ENCODE measurements around the gene FOXK2.
"Not testable (repeated sequence)": the region's sequence is repeated elsewhere in the genome, so short reads cannot be mapped to it uniquely, and the experiment has no call there.

FOXK2 gene

DNA sequence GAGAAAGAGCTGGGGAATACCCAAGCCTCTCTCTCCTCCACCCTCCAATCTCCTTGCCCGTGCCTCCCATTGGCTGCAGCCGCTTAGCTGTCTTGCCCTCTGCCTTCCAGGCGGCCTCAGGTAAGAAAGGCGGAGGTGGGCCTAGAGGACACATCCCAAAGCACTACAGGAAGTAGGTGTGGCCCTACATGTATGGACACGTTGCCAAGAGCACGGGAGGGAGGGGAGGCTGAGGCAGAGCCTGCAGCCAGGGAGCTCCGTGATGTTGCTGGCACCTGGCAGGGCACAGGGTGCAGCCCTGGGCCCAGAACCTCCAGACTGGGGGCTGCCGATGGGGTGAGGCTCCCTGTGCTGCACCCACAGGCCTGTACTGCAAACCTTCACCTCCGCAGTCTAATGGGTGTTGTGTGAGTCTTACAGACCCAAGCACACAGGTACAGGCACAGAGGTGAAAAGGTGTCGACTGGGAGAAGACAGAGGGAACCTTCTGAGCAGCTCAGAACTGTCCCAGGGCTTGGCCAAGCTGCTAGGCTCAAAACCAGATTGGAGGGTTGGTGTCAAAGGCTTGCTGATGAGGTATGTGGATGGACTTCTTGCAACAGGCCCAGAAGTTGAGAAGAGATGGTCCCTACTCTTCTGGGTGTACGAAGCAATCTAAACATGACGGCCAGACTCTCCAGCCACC, 23.5 kb upstream of the FOXK2 start:
- peak in 1 of 14 donors; percentile 18 for DNase-seq

DNA sequence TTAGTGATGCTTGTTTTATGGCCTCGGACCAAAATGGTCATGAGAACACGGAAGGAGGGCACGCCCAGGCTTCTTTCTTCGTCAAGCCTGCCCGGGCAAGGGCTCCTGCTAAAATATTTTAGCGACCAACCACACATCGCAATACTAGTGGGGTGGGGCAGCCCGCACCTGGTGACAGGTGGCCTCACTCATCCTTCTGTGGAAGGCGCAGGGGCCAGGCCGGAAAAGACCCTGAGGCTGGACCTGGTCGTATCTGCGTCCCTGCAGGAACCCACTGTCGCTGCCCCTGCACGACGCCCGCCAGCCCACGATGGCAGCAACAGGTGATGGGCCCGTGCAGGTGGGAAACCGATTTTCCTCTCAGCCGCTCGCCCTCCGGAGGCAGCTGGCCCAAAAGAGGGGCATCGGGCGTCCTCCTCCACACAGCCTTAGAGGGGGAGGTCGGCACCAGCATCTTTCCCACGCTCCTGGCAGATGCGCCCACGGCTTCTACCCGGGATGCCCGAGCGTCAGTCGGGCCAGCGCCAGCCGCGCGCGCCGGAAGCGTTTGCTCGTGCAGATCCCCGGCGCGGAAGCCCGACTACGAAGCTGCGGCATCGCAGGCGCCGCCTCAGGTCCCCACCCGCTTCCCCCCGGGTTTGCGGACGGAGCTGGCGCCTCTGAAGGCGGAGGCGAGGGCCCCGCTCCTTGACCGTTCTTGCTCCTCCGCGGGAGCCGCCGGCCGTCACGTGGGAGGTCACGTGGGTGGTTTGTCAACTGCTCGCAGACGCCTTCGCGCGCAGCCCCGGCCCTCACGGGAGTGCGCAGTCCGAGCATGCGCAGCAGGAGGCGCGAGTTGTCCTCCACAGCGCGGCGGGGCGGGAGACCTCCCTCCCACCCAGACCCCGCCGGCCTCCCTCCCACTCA, 22.8 kb upstream of the FOXK2 start:
- DNase-seq = peak; percentile 75 to 96 (median 90)

DNA sequence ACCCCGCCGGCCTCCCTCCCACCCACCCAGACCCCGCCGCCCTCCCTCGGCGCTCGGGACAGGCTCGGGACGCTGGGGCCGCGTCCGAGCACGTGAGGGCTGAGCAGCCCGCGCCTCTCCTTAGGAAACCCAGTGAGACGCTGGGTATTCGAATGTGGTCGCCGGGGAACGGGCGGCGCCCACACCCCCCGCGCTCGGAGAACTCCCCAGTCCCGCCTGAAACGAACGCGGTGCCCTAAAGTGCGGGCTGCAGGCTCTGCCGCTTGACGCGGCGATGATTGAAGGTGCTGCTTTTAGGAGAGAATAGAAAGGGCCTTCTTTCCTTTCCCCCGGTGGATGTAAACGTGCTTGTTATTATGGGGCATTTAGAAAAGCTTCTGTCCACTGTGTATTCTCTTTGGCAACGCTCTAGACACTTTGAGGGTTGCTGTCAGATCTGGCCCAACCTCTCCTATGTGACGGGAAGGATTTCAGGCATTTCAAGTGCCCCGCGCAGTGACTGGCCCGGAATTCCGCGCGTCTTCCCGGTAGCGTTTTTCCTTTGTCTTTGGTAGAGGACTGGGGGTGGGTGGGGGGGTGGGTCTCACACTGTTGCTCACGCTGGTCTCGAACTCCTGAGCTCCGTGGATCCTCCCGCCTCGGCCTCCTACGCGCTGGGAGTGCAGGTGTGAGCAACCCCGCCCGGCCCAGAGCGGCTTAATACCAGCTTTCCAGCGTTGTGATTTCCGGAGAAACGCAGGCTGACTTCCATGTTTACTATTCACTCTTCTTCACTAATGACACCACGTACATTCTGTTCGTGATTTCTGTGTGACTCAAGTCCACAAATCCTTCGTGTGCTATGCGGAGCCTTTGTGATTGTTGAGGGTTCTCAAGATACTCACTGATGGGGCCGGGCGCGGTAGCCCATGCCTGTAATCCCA, 21.8 kb upstream of the FOXK2 start:
- peak in 8 of 14 donors; percentile 48 to 70 (median 62) for DNase-seq

DNA sequence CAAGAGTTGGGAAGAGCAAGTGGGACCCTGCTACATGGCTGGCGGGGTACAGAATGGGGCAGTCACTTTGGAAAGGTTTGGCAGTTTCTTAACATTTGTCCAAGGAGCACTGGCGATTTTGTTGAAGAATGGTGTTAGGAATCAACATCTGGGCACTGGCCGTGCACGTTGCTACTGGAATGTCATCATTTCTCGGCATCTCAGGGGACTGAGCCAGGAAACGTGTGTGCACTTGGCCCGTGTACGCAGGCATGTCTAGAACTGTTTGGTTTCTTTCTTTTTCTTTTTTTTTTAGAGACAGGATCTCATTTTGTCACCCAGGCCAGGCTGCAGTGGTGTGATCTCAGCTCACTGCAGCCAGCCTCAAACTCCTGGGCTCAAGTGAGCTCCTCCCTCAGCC, 17.3 kb upstream of the FOXK2 start:
- DNase-seq = no peak

DNA sequence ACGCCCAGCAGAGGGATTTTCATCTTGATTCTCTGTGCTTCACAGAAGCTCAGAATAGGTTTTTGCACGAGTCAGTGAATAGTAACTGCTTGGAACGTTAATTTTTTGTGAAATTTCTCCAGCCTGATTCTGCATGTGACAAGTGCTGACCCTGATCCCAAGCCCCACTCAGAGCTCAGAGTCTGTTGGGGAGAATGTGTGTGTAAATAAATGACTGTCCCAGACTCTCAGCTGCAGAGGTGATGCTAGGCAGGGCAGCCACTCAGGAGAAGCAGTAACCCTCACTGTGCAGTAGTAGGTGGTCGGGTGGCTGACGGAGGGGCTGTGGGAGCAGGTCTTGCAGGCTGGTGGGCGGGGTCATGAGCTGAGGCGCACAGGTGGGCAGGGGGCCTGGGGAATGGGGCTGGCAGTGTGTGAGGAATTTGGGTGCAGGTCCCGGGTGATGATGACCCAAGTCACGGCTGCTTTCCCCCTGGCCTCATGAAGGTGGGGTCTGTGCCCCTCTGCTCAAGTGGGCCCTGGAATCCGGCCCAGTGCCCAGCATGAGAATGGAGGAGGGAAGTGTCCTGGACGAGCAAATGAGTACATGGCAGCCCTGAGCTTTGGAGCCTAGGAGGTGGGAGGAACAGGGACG, 16.3 kb upstream of the FOXK2 start:
- no peak for DNase-seq

DNA sequence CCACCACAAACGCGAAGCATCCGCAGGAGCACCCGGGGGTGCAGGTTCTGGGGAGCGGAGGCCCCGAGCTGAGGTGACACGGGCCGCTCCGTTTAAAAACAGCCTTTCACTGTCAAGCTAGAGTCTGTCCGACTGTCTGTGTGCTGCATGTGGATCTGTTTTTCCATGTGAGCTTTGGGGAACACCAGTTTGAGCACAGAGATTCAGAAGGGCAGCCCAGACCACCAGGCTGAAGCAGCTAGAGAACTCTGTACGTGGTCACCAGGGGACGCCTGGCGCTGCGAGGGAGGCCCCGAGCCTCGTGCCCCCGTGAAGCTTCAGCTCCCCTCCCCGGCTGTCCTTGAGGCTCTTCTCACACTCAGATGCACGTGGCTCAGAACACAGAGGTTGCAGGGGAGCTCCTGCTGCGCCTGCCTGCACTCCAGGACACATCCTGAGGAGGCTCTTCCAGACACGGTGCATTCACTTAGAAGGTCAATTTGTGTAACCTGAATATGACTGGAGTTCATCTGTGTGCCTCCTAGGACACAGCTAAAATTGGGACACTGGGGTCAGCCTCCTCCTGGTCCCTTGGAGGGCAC, 15.7 kb upstream of the FOXK2 start:
- DNase-seq = no peak

DNA sequence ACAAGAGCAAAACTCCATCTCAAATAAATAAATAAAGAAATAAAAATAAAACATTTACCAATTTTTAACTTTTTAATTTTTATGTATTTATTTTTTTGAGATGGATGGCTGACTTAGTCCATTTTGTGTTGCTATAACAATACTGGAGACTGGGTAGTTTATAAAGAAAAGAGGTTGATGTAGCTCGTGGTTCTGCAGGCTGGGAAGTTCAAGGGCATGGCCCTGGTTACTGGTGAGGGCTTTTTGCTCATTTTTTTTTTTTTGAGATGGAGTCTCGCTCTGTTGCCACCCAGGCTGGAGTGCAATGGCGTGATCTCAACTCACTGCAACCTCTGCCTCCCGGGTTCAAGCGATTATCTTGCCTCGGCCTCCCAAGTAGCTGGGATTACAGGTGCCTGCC, 14.2 kb upstream of the FOXK2 start:
- no peak for DNase-seq

DNA sequence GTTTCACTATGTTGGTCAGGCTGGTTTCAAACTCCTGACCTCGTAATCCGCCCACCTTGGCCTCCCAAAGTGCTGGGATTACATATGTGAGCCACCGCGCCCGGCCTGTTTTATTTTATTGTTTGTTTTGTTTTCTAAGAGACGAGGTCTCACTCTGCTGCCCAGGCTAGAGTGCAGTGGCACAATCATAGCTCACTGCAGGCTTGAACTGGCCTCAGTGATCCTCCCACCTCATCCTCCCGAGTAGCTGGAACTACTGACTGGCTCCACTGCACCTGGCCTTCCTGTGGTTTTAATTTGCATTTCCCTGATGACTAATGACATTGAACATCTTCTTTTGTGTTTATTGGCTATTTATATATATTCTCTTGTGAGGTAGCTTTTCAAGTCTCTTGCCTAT, 13.1 kb upstream of the FOXK2 start:
- DNase-seq = not testable (repeated sequence)

DNA sequence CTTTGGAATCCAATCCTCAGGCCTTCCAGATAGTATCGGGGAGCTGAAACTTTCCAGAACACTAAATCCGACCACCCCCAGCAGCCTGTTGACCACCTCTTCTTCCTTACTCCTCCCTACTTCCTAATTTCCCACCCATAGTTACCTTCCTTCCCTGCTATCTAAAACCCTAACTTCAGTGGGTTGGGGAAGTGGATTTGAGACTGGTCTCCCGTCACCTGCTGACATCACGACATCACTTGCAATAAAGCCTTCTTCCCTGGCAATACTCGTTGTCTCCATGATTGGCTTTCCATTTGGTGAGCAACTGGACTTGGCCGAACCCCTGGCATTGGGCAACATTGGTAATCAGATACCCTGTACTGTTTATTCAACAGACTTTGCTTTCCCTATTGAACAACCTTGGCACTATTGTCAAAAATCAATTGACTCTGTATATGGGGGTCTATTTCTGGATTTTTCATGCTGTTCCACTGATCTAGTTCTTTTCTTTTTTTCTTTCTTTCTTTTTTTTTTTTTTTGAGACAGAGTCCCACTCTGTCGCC, 11.8 kb upstream of the FOXK2 start:
- no peak for DNase-seq

DNA sequence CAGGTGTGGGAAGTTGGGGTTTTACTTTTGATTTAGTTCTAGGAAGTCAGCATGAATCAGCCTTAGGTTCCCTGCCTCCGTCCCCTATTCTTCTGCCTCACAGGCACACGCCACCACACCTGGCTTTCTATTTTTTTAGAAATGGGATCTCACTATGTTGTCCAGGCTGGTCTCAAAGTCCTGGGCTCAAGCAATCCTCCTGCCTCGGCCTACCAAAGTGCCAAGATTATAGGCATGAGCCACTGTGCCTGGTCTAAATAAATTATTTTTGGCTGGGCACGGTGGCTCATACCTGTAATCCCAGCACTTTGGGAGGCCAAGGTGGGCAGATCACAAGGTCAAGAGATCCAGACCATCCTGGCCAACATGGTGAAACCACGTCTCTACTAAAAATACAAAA, 7.9 kb upstream of the FOXK2 start:
- DNase-seq = not testable (repeated sequence)

DNA sequence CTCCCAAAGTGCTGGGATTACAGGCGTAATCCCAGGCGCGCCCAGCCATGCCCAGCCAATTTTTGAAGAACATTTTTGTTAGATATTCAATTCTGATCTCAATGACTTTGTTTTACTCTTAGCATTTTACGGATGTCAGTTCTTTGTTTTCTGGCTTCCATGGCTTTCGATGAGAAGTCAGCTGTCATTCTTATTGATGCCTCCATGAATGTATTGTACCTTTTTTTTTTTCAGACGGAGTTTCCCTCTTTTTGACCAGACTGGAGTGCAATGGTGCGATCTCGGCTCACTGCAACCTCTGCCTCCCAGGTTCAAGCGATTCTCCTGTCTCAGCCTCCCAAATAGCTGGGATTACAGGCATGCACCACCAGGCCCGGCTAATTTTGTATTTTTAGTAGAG, 5.7 kb upstream of the FOXK2 start:
- DNase-seq = not testable (repeated sequence)

DNA sequence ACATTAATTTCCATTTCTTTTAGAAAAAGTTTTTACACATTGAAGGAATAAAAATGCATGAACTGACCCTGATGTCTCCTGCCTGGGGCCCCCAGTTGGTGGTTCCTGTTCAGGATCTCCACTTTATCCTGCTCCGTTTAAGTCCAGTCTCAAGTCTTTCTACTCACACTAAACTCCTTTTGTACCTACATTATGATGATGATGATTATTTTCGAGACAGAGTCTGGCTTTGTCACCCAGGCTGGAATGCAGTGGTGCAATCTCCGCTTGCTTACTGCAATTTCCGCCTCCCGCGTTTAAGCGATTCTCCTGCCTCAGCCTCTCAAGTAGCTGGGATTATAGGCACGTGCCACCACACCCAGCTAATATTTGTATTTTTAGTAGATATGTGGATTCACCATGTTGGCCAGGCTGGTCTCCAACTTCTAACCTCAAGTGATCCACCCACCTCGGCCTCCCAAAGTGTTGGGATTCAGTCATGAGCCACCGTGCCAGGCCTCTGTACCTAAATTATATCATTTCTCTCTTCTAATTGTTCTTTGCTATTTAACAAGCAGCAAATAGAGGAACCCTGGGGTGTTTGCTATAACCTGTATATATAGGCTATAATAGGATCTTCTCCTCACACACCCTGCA, 2.2 kb upstream of the FOXK2 start:
- DNase-seq = no peak

DNA sequence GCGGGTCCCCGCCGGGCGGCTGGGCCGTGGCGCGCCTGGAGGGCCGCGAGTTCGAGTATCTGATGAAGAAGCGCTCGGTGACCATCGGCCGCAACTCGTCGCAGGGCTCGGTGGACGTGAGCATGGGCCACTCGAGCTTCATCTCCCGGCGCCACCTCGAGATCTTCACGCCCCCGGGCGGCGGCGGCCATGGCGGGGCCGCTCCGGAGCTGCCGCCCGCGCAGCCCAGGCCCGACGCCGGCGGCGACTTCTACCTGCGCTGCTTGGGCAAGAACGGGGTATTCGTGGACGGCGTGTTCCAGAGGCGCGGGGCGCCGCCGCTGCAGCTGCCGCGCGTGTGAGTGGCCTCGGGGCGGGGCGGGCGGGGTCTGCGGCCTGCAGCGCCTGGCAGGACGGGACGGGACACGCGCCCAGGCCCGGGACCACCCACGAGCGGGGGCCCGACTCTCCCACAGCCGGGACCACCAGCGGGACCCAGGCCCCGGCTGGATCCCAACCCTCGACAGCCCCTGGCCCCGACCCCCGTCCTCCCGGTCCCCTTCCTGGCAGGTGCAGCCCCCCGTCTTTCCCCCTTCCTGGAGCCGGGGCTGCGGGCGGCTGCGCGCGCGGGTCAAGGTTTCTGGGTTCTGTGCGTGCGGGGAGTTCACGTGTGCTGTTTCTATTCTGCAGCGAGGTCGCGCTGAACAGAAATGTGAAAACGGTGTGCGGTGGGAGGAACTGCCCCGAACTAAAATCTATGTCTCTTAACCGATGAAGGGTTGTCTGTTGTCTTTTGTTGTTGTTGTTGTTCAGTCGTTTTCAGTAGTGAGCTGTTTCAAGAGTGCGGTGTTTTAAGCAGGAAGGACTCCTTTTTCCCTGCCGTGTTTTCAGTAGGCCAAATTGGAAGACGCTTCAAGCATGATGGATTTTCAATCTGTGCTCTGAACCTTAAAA, 705 bp downstream of the FOXK2 start:
- DNase-seq = peak in 2 of 14 donors; percentile 25 to 36

DNA sequence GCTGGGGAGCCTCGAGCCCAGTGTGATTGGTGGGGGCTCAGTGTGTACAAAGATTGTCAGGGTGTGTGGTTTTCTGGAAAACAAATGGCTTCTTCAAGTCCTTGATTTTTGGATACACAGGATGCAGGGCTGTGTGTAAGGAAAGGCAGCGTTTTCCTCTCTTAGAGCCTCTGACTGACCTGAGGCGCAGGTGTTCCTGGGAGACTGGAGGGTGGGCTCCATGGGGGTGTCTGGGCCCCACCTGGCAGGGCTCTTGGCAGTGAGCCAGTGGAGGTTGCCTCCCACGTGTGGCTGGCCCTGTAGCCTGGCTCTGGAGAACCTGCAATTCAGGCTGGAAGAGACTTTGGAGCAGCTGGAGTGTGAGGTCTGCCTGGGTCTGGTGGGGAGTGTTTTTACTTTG, 5.0 kb downstream of the FOXK2 start:
- no peak for DNase-seq

DNA sequence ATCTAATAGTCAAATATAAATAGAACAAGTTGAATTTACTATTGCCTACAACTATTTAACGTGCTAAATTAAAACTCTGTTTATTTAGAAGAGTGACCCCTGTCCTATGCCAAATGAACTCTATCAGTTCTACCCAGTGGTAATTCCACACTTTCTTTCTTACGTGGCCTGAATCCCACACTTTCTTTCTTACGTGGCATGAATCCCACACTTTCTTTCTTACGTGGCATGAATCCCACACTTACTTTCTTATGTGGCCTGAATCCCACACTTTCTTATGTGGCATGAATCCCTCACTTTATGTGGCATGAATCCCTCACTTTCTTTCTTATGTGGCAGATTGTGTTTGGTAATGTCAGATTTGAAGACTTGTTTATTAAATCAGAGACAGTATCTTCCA, 6.2 kb downstream of the FOXK2 start:
- no peak for DNase-seq

DNA sequence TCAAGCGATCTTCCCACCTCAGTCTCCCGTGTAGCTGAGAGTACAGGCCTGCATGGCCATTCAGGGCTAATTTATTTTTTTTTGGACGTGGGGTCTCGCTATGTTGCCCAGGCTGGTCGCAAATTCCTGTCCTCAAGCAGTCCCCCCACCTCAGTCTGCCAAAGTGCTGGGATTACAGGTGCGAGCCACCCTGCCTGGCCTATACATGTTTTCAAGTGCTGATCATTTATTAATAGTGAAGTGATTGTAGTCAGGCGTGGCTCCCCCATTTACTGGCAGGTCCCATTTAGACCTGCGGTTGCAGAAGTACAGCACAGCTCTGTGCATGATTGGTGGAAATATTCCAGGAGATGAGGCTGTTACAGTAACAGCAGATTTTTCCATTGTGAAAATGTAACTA, 8.4 kb downstream of the FOXK2 start:
- no peak for DNase-seq

DNA sequence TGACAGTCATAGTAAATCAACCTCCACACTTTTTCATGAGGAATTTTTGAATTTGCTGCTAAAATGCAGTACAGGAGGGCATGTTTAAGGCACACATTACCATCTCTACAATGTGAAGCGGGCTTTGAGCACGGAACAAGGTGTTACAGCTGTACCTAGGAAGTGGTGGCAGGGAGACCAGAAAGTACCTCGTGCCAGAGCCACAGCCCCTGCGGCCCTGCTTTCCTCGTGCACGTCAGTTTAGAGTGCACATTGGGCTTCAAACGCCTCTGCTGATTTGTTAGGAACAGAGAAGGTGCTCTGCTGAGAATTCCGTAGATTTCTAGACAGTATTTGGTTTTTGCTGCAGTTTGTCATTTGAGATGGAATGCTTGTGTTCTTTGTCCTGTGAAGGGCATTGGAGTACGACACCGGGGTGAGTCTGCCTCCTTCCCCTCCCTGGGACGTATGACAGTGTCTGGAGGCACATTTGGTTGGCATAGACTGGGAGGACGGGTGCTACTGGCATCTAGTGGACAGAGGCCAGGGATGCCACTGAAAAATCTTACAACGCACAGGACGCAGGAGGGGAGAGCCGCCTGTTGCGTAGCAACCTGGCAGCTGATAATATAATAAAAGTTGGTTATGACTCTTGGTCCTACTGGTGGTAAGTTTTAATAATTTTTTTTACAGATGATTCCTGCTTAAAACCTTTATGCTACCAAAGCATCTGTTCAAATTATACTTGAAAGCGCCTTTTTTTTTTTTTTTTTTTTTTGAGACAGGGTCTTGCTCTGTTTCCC, 9.1 kb downstream of the FOXK2 start:
- DNase-seq = peak in 9 of 14 donors; percentile 17 to 85 (median 33)

DNA sequence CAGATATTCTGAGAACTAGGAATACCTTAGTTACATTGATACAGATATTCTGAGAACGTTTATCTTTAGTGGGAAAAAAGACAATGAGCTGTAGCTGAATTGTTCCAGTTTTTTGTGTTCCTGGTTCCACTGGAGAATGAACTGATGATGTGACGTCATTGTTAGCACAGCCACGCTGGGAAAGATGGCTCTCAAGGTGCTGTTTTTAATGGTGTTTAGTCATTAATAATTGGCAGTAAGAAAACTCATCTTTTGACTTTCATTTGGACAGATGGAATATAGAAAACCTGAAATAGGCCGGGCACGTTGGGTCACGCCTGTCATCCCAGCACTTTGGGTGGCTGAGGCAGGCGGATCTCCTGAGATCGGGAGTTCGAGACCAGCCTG, 10.4 kb downstream of the FOXK2 start:
- no peak for DNase-seq

DNA sequence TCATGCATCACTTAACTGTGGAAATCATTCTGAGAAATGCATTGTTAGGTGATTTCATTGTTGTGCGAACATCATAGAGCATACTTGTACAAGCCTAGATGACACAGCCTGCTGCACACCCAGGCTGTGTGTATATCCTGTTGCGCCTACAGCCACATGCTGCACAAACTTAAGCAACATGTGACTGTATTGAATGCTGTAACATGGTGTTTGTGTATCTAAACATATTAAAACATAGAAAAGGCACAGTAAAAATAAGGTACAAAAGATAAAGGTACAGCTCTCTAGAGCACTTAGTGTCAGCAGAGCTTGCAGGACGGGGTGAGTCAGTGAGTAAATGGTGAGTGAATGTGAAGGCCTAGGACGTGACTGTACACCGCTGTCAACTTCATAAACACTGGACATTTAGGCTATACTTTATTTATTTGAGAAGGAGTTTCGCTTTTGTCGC, 11.9 kb downstream of the FOXK2 start:
- DNase-seq = no peak

Measured in C1 segment of cervical spinal cord (tissue), 14 donors.